Endothelial cell of umbilical vein (primary cell): Measurements from ENCODE around the gene KLF5.

ENCODE experiments used
- CTCF ChIP-seq, 2 donors: IDR thresholded peaks; 1 replicate in 1 of 2; 2 replicates in 1 of 2; pipeline ENCODE4 v1.5.1; 2011; ENCODE audit warnings: low read length in 2 of 2, mild to moderate bottlenecking in 2 of 2, moderate library complexity in 2 of 2, control low read depth in 1 of 2, inconsistent platforms in 1 of 2, low read depth in 1 of 2; ENCODE audit not compliant: insufficient read depth in 1 of 2; ENCODE audit errors: extremely low read depth in 1 of 2
- EZH2 ChIP-seq: IDR thresholded peaks from 2 replicates; pipeline ENCODE4 v1.6.1; 2012; ENCODE audit warnings: borderline replicate concordance, low read depth, mild to moderate bottlenecking, moderate library complexity, low read length, inconsistent platforms; ENCODE audit not compliant: severe bottlenecking
- FOS ChIP-seq: IDR thresholded peaks from 2 replicates; pipeline ENCODE4 v1.6.1; 2011; ENCODE audit warnings: mild to moderate bottlenecking, low read length, moderate library complexity, borderline replicate concordance; ENCODE audit not compliant: insufficient read depth
- JUN ChIP-seq: IDR thresholded peaks from 2 replicates; pipeline ENCODE4 v1.6.1; 2011; ENCODE audit warnings: borderline replicate concordance, low read depth; ENCODE audit not compliant: insufficient read length, insufficient read depth
- MAX ChIP-seq: IDR thresholded peaks from 2 replicates; pipeline ENCODE4 v1.6.1; 2011; ENCODE audit not compliant: insufficient read depth, insufficient read length
- MYC ChIP-seq: IDR thresholded peaks from one replicate; pipeline ENCODE4 v1.6.1; 2011; ENCODE audit warnings: mild to moderate bottlenecking, low read depth, low read length
- POLR2A ChIP-seq: IDR thresholded peaks from 2 replicates; pipeline ENCODE4 v1.6.1; 2012; ENCODE audit warnings: low read depth, mild to moderate bottlenecking, control low read depth, low read length
- POLR2AphosphoS5 ChIP-seq: IDR thresholded peaks from 2 replicates; pipeline ENCODE4 v1.6.1; 2012; ENCODE audit warnings: low read depth, mild to moderate bottlenecking, control low read depth, low read length, moderate library complexity; ENCODE audit not compliant: insufficient read depth

DNA sequence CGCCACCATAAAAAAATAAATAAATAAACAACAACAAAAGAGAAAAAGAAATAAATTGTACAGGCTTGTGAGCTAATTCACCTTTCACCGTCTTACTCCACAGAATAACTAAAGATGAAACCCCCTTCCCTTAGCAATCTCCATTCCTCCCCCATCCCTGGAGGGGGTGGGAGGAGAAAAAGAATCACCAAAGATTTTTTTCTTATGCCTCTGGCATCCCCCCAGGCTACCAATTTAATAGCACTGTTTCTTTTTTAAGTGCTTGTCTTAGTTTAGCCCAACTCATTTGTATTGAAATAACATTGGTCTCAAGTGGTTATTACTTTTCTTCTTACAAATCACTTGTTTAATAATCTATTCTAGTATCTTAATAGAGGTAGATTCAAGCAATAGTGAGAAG, 23.9 kb upstream of the KLF5 start:
- TF ChIP-seq MYC (no peak), CTCF (IDR thresholded peaks at IDR 0.05; ENCODE audit: extremely low read depth in 1 of 2, insufficient read depth in 1 of 2, low read depth in 1 of 2, low read length in 2 of 2) (no peak), EZH2 (no peak), POLR2AphosphoS5 (no peak), MAX (no peak), POLR2A (no peak), FOS (no peak), JUN (no peak)
